ENCODE measurements around the gene STH.

- TF ChIP-seq CTCF (IDR thresholded peaks at IDR 0.05) (no peak), POLR2A (IDR thresholded peaks at IDR 0.05) (no peak)
Measured at GRCh38 chr17:46013127-46013501, 14.1 kb downstream of the STH start.

Data from adrenal gland (tissue), 5 donors.